Liver (tissue), 9 donors: Measurements from ENCODE around the gene SLCO4A1. TPM values are rescaled to one million over a fixed set of nuclear protein-coding genes. Genes with fewer than 3 reads are reported as not detected.

Source experiments
- DNase-seq: peaks from one replicate; pipeline ENCODE4 v3.0.0-alpha.2; 2017; ENCODE audit warnings: low spot score
- H3K27ac ChIP-seq, 2 donors: one replicate each; pipeline ENCODE4 v1.7.0; 2013; ENCODE audit warnings: inconsistent platforms in 2 of 2, low read length in 2 of 2, control low read depth in 1 of 2, low read depth in 1 of 2, mild to moderate bottlenecking in 1 of 2
- H3K27me3 ChIP-seq, 4 donors: one replicate each; pipeline versions ENCODE4 v1.6.1 to v1.7.0; 2013; ENCODE audit warnings: low read length in 3 of 4, inconsistent platforms in 1 of 4, mild to moderate bottlenecking in 1 of 4, moderate library complexity in 1 of 4; ENCODE audit not compliant: control insufficient read depth in 4 of 4, insufficient read depth in 4 of 4
- H3K36me3 ChIP-seq, 4 donors: one replicate each; pipeline versions ENCODE4 v1.6.1 to v1.7.0; 2013; ENCODE audit warnings: low read length in 3 of 4, mild to moderate bottlenecking in 3 of 4, low read depth in 1 of 4, moderate library complexity in 1 of 4; ENCODE audit not compliant: control insufficient read depth in 4 of 4, insufficient read depth in 3 of 4
- H3K4me1 ChIP-seq, 4 donors: one replicate each; pipeline versions ENCODE4 v1.6.1 to v1.7.0; 2013; ENCODE audit warnings: low read length in 3 of 4, mild to moderate bottlenecking in 3 of 4, moderate library complexity in 1 of 4; ENCODE audit not compliant: control insufficient read depth in 4 of 4, insufficient read depth in 4 of 4
- H3K4me3 ChIP-seq, 3 donors: one replicate each; pipeline versions ENCODE4 v1.6.1 to v1.7.0; 2013; ENCODE audit warnings: low read length in 3 of 3, control low read depth in 1 of 3, low read depth in 1 of 3, mild to moderate bottlenecking in 1 of 3
- H3K9ac ChIP-seq, 2 donors: one replicate each; pipeline ENCODE4 v1.7.0; 2013; ENCODE audit warnings: low read length in 2 of 2, mild to moderate bottlenecking in 2 of 2, moderate library complexity in 2 of 2, control low read depth in 1 of 2, low read depth in 1 of 2
- H3K9me3 ChIP-seq, 4 donors: one replicate each; pipeline versions ENCODE4 v1.6.1 to v1.7.0; 2013; ENCODE audit warnings: low read length in 3 of 4; ENCODE audit not compliant: control insufficient read depth in 4 of 4
- EGR1 ChIP-seq, 2 donors: IDR thresholded peaks; 2 replicates each; pipeline ENCODE4 v1.6.1; 2016 to 2018; ENCODE audit warnings: antibody characterized with exemption in 2 of 2, low read depth in 2 of 2
- FOXA1 ChIP-seq: IDR thresholded peaks from 2 replicates; pipeline ENCODE4 v1.6.1; 2016; ENCODE audit warnings: antibody characterized with exemption
- FOXA2 ChIP-seq: IDR thresholded peaks from 2 replicates; pipeline ENCODE4 v1.6.1; 2016; ENCODE audit warnings: antibody characterized with exemption
- GABPA ChIP-seq, 2 donors: IDR thresholded peaks in 1 of 2; conservative IDR thresholded peaks in 1 of 2; 2 replicates each; pipeline ENCODE4 v1.6.1; 2016; ENCODE audit warnings: antibody characterized with exemption in 2 of 2, mild to moderate bottlenecking in 1 of 2, moderate library complexity in 1 of 2
- HNF4A ChIP-seq, 2 donors: conservative IDR thresholded peaks; 2 replicates each; pipeline ENCODE4 v1.6.1; 2016; ENCODE audit warnings: antibody characterized with exemption in 2 of 2, mild to moderate bottlenecking in 2 of 2
- HNF4G ChIP-seq: IDR thresholded peaks from 2 replicates; pipeline ENCODE4 v1.6.1; 2016; ENCODE audit warnings: antibody characterized with exemption
- JUND ChIP-seq, 2 donors: IDR thresholded peaks; 2 replicates each; pipeline ENCODE4 v1.6.1; 2016; ENCODE audit warnings: antibody characterized with exemption in 2 of 2
- NR2F2 ChIP-seq: IDR thresholded peaks from 2 replicates; pipeline ENCODE4 v1.6.1; 2016; ENCODE audit warnings: antibody characterized with exemption
- RAD21 ChIP-seq, 2 donors: IDR thresholded peaks; 2 replicates each; pipeline ENCODE4 v1.6.1; 2016; ENCODE audit warnings: antibody characterized with exemption in 2 of 2, mild to moderate bottlenecking in 2 of 2
- RXRA ChIP-seq, 2 donors: IDR thresholded peaks; 2 replicates each; pipeline ENCODE4 v1.6.1; 2017 to 2018; ENCODE audit warnings: antibody characterized with exemption in 2 of 2, mild to moderate bottlenecking in 1 of 2
- SP1 ChIP-seq: IDR thresholded peaks from 2 replicates; pipeline ENCODE4 v1.6.1; 2018; ENCODE audit warnings: antibody characterized with exemption, mild to moderate bottlenecking
- TAF1 ChIP-seq: conservative IDR thresholded peaks from 2 replicates; pipeline ENCODE4 v1.6.1; 2016; ENCODE audit warnings: antibody characterized with exemption, mild to moderate bottlenecking
- YY1 ChIP-seq: IDR thresholded peaks from 2 replicates; pipeline ENCODE4 v1.6.1; 2016; ENCODE audit warnings: antibody characterized with exemption, mild to moderate bottlenecking
- WGBS: extraction: QIAGEN DNeasy Blood & Tissue Kit; methylation state at CpG from one replicate; pipeline ENCODE4 v1.1.7; 2013; 5-methylcytosine and 5-hydroxymethylcytosine counted together
- polyA plus RNA-seq, 2 donors: library from polyadenylated mRNA; stranded (reverse) in 1 of 2; unstranded in 1 of 2; fragments of 200-250 nt in 1 of 2; fragments of >200 nt in 1 of 2; fragmentation: Nextera tagmentation in 1 of 2; extraction: Ambion mirVana in 1 of 2; gene quantifications; one replicate each; pipeline versions ENCODE4 v1.2.1 to v1.2.3, GENCODE V29; 2013 to 2015
- total RNA-seq, 2 donors: library from RNA; depleted of rRNA; stranded (reverse); fragments of >200 nt; gene quantifications; one replicate each; pipeline ENCODE4 v1.2.3, GENCODE V29; 2014
- TF ChIP-seq, protein P1 (sequence below): IDR thresholded peaks from 2 replicates; pipeline ENCODE4 v1.6.1; 2016; ENCODE audit warnings: antibody characterized with exemption
- TF ChIP-seq, protein P2 (sequence below): IDR thresholded peaks from 2 replicates; pipeline ENCODE4 v1.6.1; 2016; ENCODE audit warnings: antibody characterized with exemption
- TF ChIP-seq, protein P3 (sequence below): IDR thresholded peaks from 2 replicates; pipeline ENCODE4 v1.6.1; 2016; ENCODE audit warnings: antibody characterized with exemption, mild to moderate bottlenecking
- TF ChIP-seq, protein P4 (sequence below): fragments of 150-350 bp; IDR thresholded peaks from 2 replicates; pipeline ENCODE4 v1.5.1; 2017; ENCODE audit warnings: improper control_type of control experiment, low read depth, low read length; ENCODE audit not compliant: missing input control
- TF ChIP-seq, protein P5 (sequence below): IDR thresholded peaks from 2 replicates; pipeline ENCODE4 v1.6.1; 2016; ENCODE audit warnings: antibody characterized with exemption
- donor health status: healthy.
- donor health status: healthy.
- donor health status: healthy.
- donor health status: healthy.
- donor health status: healthy.

Gene SLCO4A1
- total and polyA plus RNA-seq, 4 donors: 1.3 to 4.3 (median 2.6) TPM

DNA sequence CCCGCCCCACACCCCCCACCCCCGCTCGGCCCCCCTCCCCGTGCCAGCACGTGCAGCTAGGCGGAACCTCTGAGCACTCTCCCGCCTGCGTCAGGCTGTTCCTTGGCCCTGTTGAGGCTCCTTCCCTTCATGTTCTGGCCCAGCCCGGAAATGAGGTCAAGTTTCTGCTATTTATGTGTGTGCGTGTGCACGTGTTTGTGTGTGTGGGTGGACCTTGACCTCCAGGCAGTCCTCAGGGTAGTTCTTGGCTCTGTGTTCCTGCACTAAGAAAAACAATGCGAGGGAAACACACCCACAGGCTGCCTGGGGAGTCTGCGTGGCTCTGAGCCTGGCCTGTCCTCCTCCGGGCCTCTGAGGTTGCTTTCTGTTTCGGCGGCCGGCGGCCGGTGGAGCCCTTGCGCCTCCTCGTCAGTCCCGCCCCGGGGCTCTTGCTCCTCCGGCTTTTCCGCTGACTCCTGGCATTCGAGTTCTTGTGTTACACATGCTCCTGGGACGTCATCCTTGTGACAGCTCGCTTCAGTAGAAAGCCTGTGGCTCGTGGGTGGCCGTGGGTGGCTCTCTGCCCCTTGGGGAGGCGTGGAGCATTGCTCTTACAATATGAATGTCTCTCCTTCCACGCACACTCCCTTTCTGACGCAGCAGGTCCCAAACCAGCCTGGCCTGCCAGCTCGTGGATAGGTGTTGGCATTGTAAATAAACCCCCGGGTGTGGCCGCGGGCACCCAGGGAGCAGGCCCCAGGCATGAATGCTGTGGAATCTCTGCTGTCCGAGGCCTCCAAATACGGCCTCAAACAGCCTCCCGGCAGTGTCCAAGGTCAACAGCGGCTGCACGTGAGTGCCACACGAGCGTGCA is 10.0 kb downstream of the SLCO4A1 start:
- Histone ChIP-seq H3K36me3 (no peaks in the 10 kb centered on the region), H3K9ac (peak overlapping the region; percentile 57 to 72), H3K4me3 (peak overlapping the region; percentile 7 to 32 (median 19)), H3K9me3 (no peaks in the 10 kb centered on the region), H3K27me3 (no peaks in the 10 kb centered on the region), H3K27ac (peak overlapping the region; percentile 74 to 92), H3K4me1 (peaks cover 0 to 17% (median 10%) of the 10 kb centered on the region in 4 donors)
- WGBS: 8% methylated on average over 44 of the region's 44 CpGs
- TF ChIP-seq, protein P1, sequence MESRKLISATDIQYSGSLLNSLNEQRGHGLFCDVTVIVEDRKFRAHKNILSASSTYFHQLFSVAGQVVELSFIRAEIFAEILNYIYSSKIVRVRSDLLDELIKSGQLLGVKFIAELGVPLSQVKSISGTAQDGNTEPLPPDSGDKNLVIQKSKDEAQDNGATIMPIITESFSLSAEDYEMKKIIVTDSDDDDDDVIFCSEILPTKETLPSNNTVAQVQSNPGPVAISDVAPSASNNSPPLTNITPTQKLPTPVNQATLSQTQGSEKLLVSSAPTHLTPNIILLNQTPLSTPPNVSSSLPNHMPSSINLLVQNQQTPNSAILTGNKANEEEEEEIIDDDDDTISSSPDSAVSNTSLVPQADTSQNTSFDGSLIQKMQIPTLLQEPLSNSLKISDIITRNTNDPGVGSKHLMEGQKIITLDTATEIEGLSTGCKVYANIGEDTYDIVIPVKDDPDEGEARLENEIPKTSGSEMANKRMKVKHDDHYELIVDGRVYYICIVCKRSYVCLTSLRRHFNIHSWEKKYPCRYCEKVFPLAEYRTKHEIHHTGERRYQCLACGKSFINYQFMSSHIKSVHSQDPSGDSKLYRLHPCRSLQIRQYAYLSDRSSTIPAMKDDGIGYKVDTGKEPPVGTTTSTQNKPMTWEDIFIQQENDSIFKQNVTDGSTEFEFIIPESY: no peak
- TF ChIP-seq YY1 (peak; percentile 70), NR2F2 (peak; percentile 100), SP1 (peak; percentile 94), HNF4A (conservative IDR thresholded peaks at IDR 0.05) (peak; percentile 86 to 87), RXRA (IDR thresholded peaks at IDR 0.05) (peak; percentile 80 to 85), FOXA1 (peak; percentile 2), JUND (IDR thresholded peaks at IDR 0.05) (peak in 1 of 2 donors; percentile 81), TAF1 (peak; percentile 82), HNF4G (peak; percentile 89), RAD21 (IDR thresholded peaks at IDR 0.05) (peak in 1 of 2 donors; percentile 60), GABPA (IDR thresholded peaks at IDR 0.05 in 1 of 2, conservative IDR thresholded peaks at IDR 0.05 in 1 of 2) (peak in 1 of 2 donors; percentile 84), EGR1 (IDR thresholded peaks at IDR 0.05; ENCODE audit: low read depth in 2 of 2) (peak; percentile 76 to 81), FOXA2 (peak; percentile 67)
- TF ChIP-seq, protein P2, sequence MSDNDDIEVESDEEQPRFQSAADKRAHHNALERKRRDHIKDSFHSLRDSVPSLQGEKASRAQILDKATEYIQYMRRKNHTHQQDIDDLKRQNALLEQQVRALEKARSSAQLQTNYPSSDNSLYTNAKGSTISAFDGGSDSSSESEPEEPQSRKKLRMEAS: peak; percentile 91
- TF ChIP-seq, protein P3, sequence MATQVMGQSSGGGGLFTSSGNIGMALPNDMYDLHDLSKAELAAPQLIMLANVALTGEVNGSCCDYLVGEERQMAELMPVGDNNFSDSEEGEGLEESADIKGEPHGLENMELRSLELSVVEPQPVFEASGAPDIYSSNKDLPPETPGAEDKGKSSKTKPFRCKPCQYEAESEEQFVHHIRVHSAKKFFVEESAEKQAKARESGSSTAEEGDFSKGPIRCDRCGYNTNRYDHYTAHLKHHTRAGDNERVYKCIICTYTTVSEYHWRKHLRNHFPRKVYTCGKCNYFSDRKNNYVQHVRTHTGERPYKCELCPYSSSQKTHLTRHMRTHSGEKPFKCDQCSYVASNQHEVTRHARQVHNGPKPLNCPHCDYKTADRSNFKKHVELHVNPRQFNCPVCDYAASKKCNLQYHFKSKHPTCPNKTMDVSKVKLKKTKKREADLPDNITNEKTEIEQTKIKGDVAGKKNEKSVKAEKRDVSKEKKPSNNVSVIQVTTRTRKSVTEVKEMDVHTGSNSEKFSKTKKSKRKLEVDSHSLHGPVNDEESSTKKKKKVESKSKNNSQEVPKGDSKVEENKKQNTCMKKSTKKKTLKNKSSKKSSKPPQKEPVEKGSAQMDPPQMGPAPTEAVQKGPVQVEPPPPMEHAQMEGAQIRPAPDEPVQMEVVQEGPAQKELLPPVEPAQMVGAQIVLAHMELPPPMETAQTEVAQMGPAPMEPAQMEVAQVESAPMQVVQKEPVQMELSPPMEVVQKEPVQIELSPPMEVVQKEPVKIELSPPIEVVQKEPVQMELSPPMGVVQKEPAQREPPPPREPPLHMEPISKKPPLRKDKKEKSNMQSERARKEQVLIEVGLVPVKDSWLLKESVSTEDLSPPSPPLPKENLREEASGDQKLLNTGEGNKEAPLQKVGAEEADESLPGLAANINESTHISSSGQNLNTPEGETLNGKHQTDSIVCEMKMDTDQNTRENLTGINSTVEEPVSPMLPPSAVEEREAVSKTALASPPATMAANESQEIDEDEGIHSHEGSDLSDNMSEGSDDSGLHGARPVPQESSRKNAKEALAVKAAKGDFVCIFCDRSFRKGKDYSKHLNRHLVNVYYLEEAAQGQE: peak; percentile 81
- TF ChIP-seq, protein P4, sequence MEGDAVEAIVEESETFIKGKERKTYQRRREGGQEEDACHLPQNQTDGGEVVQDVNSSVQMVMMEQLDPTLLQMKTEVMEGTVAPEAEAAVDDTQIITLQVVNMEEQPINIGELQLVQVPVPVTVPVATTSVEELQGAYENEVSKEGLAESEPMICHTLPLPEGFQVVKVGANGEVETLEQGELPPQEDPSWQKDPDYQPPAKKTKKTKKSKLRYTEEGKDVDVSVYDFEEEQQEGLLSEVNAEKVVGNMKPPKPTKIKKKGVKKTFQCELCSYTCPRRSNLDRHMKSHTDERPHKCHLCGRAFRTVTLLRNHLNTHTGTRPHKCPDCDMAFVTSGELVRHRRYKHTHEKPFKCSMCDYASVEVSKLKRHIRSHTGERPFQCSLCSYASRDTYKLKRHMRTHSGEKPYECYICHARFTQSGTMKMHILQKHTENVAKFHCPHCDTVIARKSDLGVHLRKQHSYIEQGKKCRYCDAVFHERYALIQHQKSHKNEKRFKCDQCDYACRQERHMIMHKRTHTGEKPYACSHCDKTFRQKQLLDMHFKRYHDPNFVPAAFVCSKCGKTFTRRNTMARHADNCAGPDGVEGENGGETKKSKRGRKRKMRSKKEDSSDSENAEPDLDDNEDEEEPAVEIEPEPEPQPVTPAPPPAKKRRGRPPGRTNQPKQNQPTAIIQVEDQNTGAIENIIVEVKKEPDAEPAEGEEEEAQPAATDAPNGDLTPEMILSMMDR: peak; percentile 17
- TF ChIP-seq, protein P5, sequence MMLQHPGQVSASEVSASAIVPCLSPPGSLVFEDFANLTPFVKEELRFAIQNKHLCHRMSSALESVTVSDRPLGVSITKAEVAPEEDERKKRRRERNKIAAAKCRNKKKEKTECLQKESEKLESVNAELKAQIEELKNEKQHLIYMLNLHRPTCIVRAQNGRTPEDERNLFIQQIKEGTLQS: no peak
- DNase-seq: peak; percentile 59
